GM13976 (cell line): Measurements from ENCODE around the gene GPR42.

Source experiments
- DNase-seq: peaks from one replicate; pipeline ENCODE4 v3.0.0; 2012; ENCODE audit warnings: low spot score
- in situ Hi-C: fragments of 300-500 bp; cut with MboI; formaldehyde crosslinking; loops from one replicate; pipeline ENCODE4 v1.12.0; 2022; ENCODE audit warnings: low sequenced_read_pairs, mixed read lengths, inconsistent platforms; ENCODE audit not compliant: unreplicated experiment
- TF ChIP-seq, protein P1 (sequence below): IDR thresholded peaks from 2 replicates; pipeline ENCODE4 v1.5.1; 2012; ENCODE audit warnings: borderline replicate concordance, mild to moderate bottlenecking; ENCODE audit not compliant: insufficient read depth; ENCODE audit errors: extremely low read depth, missing control alignments, control extremely low read depth

The GPR42 gene

DNA sequence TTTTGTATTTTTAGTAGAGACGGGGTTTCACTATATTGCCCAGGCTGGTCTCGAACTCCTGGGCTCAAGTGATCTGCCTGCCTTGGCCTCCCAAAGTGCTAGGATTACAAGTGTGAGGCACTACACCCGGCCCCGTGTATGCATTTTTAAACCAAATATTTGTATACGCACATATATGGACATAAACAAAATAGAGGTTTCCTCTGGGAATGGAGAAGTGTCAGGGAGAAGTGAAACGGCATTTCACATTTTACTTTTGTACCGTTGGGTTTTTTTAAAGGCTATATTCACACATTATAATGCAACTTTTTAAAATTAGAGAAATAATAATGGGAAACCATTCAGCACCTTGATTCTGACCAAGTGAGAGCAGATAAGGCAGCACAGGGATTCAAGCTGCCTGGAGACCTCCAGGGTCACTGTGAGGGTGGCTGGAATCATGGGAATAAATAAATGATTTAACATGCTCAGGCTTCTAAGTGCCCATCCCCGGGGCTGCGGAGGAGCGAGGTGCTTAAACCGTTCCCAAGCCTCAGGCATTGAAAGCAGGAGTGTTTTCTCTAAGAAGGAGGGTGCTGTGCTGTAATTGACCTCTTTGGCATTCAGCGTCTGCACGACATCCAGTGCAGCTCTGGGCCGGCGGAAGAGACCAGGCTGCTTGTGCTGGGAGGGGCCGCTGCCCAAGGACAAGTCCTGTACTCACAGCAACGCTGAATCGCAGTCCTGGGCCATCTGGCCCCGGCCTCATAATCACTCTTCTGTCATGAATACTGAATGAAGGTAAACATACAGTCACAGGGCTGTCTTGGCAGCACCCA lies 24.7 kb downstream of the GPR42 start:
- TF ChIP-seq, protein P1, sequence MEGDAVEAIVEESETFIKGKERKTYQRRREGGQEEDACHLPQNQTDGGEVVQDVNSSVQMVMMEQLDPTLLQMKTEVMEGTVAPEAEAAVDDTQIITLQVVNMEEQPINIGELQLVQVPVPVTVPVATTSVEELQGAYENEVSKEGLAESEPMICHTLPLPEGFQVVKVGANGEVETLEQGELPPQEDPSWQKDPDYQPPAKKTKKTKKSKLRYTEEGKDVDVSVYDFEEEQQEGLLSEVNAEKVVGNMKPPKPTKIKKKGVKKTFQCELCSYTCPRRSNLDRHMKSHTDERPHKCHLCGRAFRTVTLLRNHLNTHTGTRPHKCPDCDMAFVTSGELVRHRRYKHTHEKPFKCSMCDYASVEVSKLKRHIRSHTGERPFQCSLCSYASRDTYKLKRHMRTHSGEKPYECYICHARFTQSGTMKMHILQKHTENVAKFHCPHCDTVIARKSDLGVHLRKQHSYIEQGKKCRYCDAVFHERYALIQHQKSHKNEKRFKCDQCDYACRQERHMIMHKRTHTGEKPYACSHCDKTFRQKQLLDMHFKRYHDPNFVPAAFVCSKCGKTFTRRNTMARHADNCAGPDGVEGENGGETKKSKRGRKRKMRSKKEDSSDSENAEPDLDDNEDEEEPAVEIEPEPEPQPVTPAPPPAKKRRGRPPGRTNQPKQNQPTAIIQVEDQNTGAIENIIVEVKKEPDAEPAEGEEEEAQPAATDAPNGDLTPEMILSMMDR, result no peak
- no peak for DNase-seq
- in situ Hi-C loops, result no loop called here

DNA sequence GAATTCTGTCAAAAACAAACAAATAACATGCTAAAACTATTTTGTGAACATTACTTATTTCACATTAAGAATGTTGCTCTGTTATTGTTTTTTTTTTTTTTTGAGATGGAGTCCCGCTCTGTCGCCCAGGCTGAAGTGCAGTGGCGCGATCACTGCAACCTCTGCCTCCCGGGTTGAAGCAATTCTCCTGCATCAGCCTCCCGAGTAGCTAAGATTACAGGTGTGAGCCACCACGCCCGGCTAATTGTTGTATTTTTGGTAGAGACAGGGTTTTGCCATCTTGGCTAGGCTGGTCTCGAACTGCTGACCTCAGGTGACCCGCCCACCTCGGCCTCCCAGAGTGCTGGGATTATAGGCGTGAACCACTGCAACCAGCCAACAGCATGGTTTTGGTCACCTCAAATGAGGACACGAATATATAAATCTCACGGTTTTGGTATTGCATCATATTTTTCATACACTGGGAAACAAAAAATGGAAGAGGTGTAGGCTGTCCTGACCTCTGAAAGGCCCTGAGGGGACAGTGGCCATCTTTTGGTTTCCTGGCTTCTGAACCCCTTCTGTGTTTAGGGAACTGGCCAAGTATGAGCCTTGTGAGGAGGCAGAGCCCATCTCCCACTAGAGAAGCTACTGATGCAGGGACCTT lies 25.5 kb downstream of the GPR42 start:
- in situ Hi-C loops, result no loop called here
- no peak for DNase-seq
- TF ChIP-seq, protein P1, result no peak

DNA sequence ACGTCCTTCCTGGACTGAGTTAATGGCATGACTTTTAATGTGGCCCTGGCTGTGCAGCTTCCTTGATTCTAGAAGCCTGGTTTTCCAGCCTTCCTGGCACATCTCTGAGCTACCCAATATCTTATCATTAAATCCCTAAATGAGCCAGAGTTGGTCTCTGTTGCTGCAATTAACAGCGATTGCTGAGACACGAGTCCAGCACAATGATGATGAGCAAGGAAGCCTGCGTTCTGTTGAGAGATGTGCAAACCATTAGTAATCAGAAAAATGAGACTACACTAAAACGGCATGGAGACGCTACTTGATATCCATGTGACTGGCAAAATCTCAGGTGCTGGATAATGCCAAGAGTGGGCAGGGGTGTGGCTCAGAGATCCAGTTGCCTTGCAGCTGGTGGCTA lies 26.2 kb downstream of the GPR42 start:
- no peak for DNase-seq
- in situ Hi-C loops, result no loop called here
- TF ChIP-seq, protein P1, result no peak

DNA sequence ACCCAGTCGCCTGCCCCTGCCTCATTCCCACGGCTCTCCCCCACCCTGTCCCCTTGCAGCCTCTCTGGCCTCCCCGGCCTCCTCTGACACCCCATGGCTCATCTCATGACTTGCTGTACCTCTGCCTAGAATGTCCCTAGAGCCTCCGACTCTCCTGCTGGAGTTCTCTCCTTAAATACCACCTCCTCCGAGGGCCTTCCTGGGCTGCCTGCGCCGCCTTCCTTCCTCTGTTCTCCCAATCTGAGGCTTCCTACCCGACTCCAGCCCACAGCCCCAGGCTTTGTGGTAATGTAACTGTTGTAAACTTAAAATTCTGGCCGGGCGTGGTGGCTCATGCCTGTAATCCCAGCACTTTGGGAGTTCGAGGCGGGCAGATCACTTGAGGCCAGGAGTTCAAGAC lies 27.7 kb downstream of the GPR42 start:
- TF ChIP-seq, protein P1, result no peak
- in situ Hi-C loops, result no loop called here
- no peak for DNase-seq

DNA sequence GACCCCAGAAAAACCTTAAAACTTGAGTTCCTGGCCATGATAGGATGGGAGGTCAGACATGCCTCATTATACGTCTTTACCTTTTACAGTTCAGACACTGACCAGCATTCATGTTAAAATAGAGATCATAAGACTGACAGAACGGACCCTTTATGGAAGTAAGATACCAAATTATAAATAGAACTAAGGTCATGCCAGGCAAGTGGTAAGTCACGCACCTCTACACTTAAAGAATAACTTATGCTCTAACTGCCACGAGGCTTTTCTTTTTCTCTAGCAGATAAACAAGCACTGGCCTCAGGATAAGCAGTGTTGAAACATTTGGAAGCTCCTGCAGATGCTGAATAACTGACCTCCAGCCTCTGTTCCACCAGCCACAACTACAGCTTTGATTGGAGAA lies 28.4 kb downstream of the GPR42 start:
- in situ Hi-C loops, result no loop called here
- TF ChIP-seq, protein P1, result no peak
- DNase-seq, result no peak

DNA sequence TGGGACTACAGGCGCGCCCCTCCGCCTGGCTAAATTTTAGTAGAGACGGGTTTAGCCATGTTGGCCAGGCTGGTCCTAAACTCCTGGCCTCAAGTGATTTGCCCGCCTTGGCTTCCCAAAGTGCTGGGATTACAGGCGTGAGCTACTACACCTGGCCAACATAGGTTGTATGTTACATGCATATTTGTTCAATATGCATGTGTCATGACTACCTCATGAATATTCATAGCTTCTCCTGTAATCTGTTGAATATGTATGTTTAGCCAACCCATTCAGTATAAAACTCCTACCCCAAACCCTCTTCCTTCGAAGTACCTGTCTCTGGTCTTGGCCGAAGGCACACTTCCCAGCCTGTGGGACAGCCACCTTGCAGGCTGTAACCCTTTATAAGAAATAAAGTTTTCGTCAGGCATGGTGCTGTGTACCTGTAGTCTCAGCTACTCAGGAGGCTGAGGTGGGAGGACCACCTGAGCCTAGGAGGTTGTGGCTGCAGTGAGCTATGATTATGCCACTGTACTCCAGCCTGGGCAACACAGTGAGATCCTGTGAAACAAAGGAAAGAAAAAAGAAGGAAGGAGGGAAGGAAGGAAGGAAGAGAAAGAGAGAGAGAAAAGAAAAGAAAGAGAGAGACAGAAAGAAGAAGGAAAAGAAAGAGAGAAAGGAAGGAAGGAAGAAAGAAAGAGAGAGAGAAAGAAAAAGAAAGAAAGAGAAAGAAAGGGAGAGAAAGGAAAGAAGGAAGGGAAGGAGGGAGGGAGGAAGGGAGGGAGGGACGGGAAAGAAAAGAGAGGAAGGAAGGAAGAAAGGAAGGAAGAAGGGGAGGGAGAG lies 29.3 kb downstream of the GPR42 start:
- TF ChIP-seq, protein P1, result no peak
- no peak for DNase-seq
- in situ Hi-C loops, result no loop called here
